Measurements from ENCODE around the gene THADA.

GRCh38 chr2:43642363-43642762 is 46.5 kb upstream of the THADA start:
- TF ChIP-seq CTCF (conservative IDR thresholded peaks at IDR 0.05; ENCODE audit: low read length), result no peak
- no peak for TF ChIP-seq EZH2phosphoT487 (IDR thresholded peaks at IDR 0.05; ENCODE audit: borderline replicate concordance, low read depth, low read length)

Data from OCI-LY7 (cell line).